ENCODE results near the gene TCFL5. TPM values are rescaled to one million over a fixed set of nuclear protein-coding genes. Genes with fewer than 3 reads are reported as not detected.

Gene TCFL5
- total and polyA plus RNA-seq, 3 experiments from 2014 or later, result 1.4 to 6.2 (median 4.6) TPM

DNA sequence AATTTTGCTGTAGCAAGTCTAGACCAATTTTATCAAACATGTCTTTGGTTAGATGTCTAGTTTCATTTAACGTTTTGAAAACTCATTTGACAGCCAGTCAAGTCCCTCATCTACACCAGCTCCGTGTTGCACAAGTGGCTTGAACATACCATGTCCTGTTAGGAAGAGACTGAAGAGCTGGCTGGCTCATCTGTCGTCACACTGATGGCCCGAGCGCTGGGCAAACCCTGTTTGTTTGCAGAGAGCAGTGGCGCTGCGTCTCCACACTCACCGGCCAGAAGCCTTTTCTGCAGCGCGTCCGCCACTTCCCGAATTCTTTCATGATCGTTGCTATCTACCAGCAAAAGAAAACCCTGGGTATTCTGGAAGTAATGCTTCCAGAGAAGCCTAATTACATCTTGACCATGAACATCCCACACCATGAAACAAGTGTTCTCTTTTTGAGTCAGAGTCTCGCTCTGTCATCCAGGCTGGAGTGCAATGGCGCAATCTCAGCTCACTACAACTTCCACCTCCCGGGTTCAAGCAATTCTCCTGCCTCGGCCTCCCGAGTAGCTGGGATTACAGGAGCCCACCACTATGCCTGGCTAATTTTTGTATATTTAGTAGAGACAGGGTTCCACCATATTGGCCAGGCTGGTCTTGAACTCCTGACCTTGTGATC lies 10.7 kb upstream of the TCFL5 start:
- H3K9me3 Mint-ChIP-seq, result no peaks in the 10 kb centered on the region
- CTCF ChIA-PET, result interaction anchor here (1.0 to 1.9 kb wide), 2 partner anchors 82 kb away, joined by 4 to 5 read pairs; no protein-coding TSS in a partner anchor

DNA sequence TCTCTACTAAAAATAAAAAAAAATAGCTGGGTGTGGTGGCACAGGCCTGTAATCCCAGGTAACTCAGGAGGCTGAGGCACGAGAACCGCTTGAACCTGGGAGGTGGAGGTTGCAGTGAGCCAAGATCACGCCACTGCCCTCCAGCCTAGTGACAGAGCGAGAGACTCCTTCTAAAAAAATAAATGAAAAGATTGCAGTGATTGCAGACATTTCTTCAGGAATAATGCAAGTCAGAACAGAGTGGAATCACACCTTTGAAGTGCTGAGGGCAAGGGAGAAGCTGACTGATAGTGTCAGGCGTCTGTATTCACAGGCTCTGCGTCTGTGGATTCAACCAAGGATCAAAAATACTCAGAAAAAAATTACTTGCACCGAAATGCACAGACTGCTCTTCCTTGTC lies 2.6 kb upstream of the TCFL5 start:
- Mint-ChIP-seq H3K4me1 (peaks cover 12 to 15% (median 13%) of the 10 kb centered on the region in 3 donors), H3K27me3 (peaks cover 0 to 2% of the 10 kb centered on the region in 2 donors), H3K27ac (peak overlapping the region in 1 of 8 donors; percentile 24), H3K36me3 (no peaks in the 10 kb centered on the region), H3K9me3 (peaks cover 0 to 2% (median 0%) of the 10 kb centered on the region in 5 donors), H3K4me3 (peak overlapping the region in 1 of 7 donors; percentile 24)
- Histone ChIP-seq H3K27me3 (ENCODE audit: insufficient read depth, low read length, poor library complexity, severe bottlenecking) (no peaks in the 10 kb centered on the region), H3K9me3 (ENCODE audit: low read length) (no peaks in the 10 kb centered on the region), H3K4me1 (ENCODE audit: insufficient read depth, low read length) (peaks cover 8% of the 10 kb centered on the region), H3K27ac (ENCODE audit: low read depth, low read length) (no peak overlapping the region), H3K36me3 (ENCODE audit: insufficient read depth, low read length) (no peaks in the 10 kb centered on the region), H3K4me3 (ENCODE audit: low read length) (no peak overlapping the region)
- CTCF ChIA-PET, result no interaction called here
- POLR2A ChIA-PET, result no interaction called here
- DNase-seq, result no peak

More for the DNA sequence above, 10.7 kb upstream of the TCFL5 start:
- peaks cover 0 to 4% of the 10 kb centered on the region in 2 donors for H3K27me3 Mint-ChIP-seq
- POLR2A ChIA-PET, result no interaction called here
- H3K4me1 Mint-ChIP-seq, result peaks cover 13 to 22% (median 17%) of the 10 kb centered on the region in 3 donors
- no peak overlapping the region for H3K4me3 Mint-ChIP-seq
- Histone ChIP-seq H3K36me3 (ENCODE audit: insufficient read depth, low read length) (no peaks in the 10 kb centered on the region), H3K4me3 (ENCODE audit: low read length) (no peak overlapping the region), H3K9me3 (ENCODE audit: low read length) (no peaks in the 10 kb centered on the region), H3K4me1 (ENCODE audit: insufficient read depth, low read length) (peaks cover 5% of the 10 kb centered on the region), H3K27me3 (ENCODE audit: insufficient read depth, low read length, poor library complexity, severe bottlenecking) (no peaks in the 10 kb centered on the region), H3K27ac (ENCODE audit: low read depth, low read length) (no peak overlapping the region)
- no peak overlapping the region for H3K27ac Mint-ChIP-seq
- no peaks in the 10 kb centered on the region for H3K36me3 Mint-ChIP-seq
- no peak for DNase-seq

DNA sequence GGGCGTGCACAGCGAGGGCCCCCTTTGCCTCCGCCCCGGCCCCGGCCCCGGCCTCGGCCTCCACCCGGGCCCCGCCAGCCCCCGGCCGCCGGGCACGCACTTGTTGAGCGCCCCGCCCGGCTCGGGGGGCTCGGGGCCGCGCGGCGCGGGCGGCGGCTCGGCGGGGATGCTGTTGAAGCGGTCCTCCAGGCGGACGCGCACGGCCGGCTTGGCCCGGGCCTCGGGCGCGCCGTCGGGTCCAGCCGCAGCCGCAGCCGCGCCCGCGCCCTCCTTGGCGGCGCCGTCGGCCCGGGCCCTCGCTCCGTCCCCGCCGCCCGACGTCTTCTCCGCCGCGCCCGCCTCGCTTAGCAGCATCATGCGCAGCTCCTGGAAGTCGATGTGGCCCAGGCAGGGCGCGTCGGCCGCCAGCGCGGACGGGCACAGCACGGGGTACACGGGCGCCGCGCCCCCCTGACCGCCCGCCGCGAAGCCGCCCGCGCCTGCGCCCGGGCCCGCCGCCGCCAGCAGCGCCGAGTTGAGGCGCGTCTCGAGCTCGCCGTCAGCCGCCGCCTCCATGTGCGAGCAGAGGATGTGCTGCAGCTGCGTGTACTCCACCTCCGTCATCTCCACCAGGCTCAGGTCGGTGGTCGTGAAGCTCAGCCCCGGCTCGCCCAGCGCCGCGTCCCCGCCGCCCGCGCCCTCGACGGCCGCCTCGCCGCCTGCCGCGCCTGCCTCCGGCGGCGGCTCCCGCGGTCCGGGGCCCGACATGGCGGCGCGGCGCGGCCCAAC lies 514 bp downstream of the TCFL5 start:
- ChIA-PET CTCF (interaction anchor here (1.2 to 2.4 kb wide), 2 partner anchors 10 to 14 kb away, joined by 4 to 9 read pairs; no protein-coding TSS in a partner anchor), POLR2A (interaction anchor here (0.6 to 1.8 kb wide), 6 partner anchors 57 to 1121 kb away, joined by 3 to 16 read pairs (median 4); partner anchors contain the start of genes MRGBP and OGFR)
- peaks cover 6 to 8% (median 7%) of the 10 kb centered on the region in 3 donors for H3K36me3 Mint-ChIP-seq
- Histone ChIP-seq H3K27ac (ENCODE audit: low read depth, low read length) (no peak overlapping the region), H3K9me3 (ENCODE audit: low read length) (no peaks in the 10 kb centered on the region), H3K36me3 (ENCODE audit: insufficient read depth, low read length) (peaks cover 3% of the 10 kb centered on the region), H3K27me3 (ENCODE audit: insufficient read depth, low read length, poor library complexity, severe bottlenecking) (no peaks in the 10 kb centered on the region), H3K4me1 (ENCODE audit: insufficient read depth, low read length) (peaks cover 8% of the 10 kb centered on the region), H3K4me3 (ENCODE audit: low read length) (no peak overlapping the region)
- peak overlapping the region in 2 of 8 donors; percentile 53 to 73 for H3K27ac Mint-ChIP-seq
- H3K27me3 Mint-ChIP-seq, result peaks cover 0 to 2% of the 10 kb centered on the region in 2 donors
- DNase-seq, result peak; percentile 38 to 74 (median 64)
- H3K4me1 Mint-ChIP-seq, result peaks cover 12 to 21% (median 19%) of the 10 kb centered on the region in 3 donors
- peak overlapping the region in 4 of 7 donors; percentile 47 to 87 (median 58) for H3K4me3 Mint-ChIP-seq
- peaks cover 0 to 2% (median 0%) of the 10 kb centered on the region in 5 donors for H3K9me3 Mint-ChIP-seq

DNA sequence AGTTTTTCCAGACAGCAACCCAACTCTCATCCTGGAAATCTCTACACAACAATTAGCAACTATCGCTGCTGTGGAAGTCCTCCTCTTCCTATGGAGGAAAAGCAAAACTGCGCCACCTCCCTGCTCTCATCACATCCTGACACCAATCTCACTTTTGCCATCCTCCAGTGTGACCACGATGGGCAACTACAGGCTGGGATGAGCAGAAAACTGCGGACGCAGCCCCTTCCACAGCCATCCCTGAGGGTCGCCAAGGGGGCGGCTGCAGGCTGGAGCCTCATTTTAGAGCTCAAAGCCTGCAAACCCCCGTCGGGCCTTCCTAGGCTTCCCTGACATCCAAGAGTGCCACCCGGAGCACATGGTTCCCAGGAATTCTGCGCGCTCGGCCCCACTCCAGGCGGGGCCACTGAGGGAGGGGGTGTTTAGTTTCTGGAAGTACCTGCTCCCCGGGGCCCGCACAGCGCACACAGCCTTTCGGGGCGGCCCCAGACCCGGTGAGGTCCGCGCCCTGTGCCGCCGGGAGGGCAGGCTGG lies 1.2 kb downstream of the TCFL5 start:
- ChIA-PET POLR2A (interaction anchor here (1.2 kb wide), 1 partner anchor 56 kb away, joined by 3 read pairs; the partner anchor contains the start of gene OGFR), CTCF (interaction anchor here (1.0 kb wide), 1 partner anchor 52 kb away, joined by 3 read pairs; no protein-coding TSS in a partner anchor)
- peak overlapping the region in 6 of 8 donors; percentile 19 to 81 (median 76) for H3K27ac Mint-ChIP-seq

DNA sequence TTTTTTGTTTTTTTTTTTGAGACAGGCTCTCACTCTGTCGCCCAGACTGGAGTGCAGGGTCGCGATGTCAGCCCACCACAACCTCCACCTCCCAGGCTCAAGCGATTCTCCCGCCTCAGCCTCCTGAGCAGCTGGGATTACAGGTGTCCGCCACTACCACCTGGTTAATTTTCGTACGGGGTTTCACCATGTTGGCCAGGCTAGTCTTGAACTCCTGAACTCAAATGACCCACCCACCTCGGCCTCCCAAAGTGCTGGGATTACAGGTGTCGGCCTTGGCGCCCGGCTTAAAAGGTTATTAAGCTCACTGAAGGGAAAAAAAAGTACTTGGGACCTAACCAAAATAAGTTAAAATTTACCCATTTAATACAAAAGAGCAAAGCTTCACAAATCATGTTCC lies 1.9 kb downstream of the TCFL5 start:
- Histone ChIP-seq H3K4me3 (ENCODE audit: low read length) (no peak overlapping the region), H3K27me3 (ENCODE audit: insufficient read depth, low read length, poor library complexity, severe bottlenecking) (no peaks in the 10 kb centered on the region), H3K4me1 (ENCODE audit: insufficient read depth, low read length) (peaks cover 8% of the 10 kb centered on the region), H3K9me3 (ENCODE audit: low read length) (no peaks in the 10 kb centered on the region), H3K36me3 (ENCODE audit: insufficient read depth, low read length) (peaks cover 3% of the 10 kb centered on the region), H3K27ac (ENCODE audit: low read depth, low read length) (no peak overlapping the region)
- Mint-ChIP-seq H3K27me3 (peaks cover 0 to 2% of the 10 kb centered on the region in 2 donors), H3K4me1 (peaks cover 12 to 21% (median 19%) of the 10 kb centered on the region in 3 donors), H3K9me3 (peaks cover 0 to 2% (median 0%) of the 10 kb centered on the region in 5 donors), H3K36me3 (peaks cover 6 to 9% (median 8%) of the 10 kb centered on the region in 3 donors), H3K4me3 (peak overlapping the region; percentile 53 to 88 (median 76)), H3K27ac (peak overlapping the region in 4 of 8 donors; percentile 74 to 81 (median 77))
- CTCF ChIA-PET, result interaction anchor here (1.0 kb wide), 1 partner anchor 51 kb away, joined by 3 read pairs; no protein-coding TSS in a partner anchor
- POLR2A ChIA-PET, result no interaction called here
- DNase-seq, result no peak

More for the DNA sequence above, 1.2 kb downstream of the TCFL5 start:
- Histone ChIP-seq H3K36me3 (ENCODE audit: insufficient read depth, low read length) (peaks cover 3% of the 10 kb centered on the region), H3K27ac (ENCODE audit: low read depth, low read length) (no peak overlapping the region), H3K4me1 (ENCODE audit: insufficient read depth, low read length) (peaks cover 8% of the 10 kb centered on the region), H3K4me3 (ENCODE audit: low read length) (no peak overlapping the region), H3K9me3 (ENCODE audit: low read length) (no peaks in the 10 kb centered on the region), H3K27me3 (ENCODE audit: insufficient read depth, low read length, poor library complexity, severe bottlenecking) (no peaks in the 10 kb centered on the region)
- H3K36me3 Mint-ChIP-seq, result peaks cover 6 to 8% (median 7%) of the 10 kb centered on the region in 3 donors
- peaks cover 12 to 21% (median 19%) of the 10 kb centered on the region in 3 donors for H3K4me1 Mint-ChIP-seq
- H3K27me3 Mint-ChIP-seq, result peaks cover 0 to 2% of the 10 kb centered on the region in 2 donors
- peaks cover 0 to 2% (median 0%) of the 10 kb centered on the region in 5 donors for H3K9me3 Mint-ChIP-seq
- peak overlapping the region; percentile 72 to 88 (median 76) for H3K4me3 Mint-ChIP-seq
- DNase-seq, result no peak

DNA sequence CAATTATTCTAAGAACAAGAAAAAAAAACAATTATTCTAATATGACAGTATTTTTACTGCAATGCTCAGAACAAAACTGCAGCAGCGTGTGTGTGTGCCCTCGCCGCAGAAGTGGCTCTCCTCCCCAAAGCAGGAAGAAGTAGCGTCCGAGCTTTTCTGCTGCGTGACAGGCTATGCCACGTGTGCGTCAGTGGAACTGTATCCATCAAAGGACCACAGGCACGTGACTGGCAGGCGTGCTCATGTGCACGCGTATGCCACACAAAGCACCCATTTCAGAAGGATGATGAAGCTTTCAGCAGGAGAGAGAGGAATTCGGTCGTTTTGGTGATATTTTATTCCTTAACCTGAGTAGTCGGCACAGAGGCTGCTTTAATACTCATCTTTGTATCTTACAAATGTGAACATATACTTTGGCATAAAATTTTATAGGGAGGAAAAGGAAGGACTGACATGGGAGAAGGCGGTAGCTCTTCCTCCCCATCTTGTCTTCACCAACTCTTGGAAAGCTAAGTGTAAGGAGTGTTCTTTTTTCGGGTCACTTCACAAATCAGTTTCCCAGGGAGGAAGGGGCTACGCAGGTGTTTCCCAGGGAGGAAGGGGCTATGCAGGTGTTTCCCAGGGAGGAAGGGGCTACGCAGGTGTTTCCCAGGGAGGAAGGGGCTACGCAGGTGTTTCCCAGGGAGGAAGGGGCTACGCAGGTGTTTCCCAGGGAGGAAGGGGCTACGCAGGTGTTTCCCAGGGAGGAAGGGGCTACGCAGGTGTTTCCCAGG lies 3.4 kb downstream of the TCFL5 start:
- POLR2A ChIA-PET, result no interaction called here
- Histone ChIP-seq H3K4me3 (ENCODE audit: low read length) (no peak overlapping the region), H3K27ac (ENCODE audit: low read depth, low read length) (no peak overlapping the region), H3K4me1 (ENCODE audit: insufficient read depth, low read length) (peaks cover 8% of the 10 kb centered on the region), H3K9me3 (ENCODE audit: low read length) (no peaks in the 10 kb centered on the region), H3K36me3 (ENCODE audit: insufficient read depth, low read length) (peaks cover 3% of the 10 kb centered on the region), H3K27me3 (ENCODE audit: insufficient read depth, low read length, poor library complexity, severe bottlenecking) (no peaks in the 10 kb centered on the region)
- peaks cover 0 to 2% (median 0%) of the 10 kb centered on the region in 5 donors for H3K9me3 Mint-ChIP-seq
- H3K4me3 Mint-ChIP-seq, result peak overlapping the region in 2 of 7 donors; percentile 48 to 50
- H3K4me1 Mint-ChIP-seq, result peaks cover 12 to 21% (median 19%) of the 10 kb centered on the region in 3 donors
- H3K36me3 Mint-ChIP-seq, result peaks cover 11 to 20% (median 13%) of the 10 kb centered on the region in 3 donors
- peak overlapping the region in 3 of 8 donors; percentile 19 to 57 (median 19) for H3K27ac Mint-ChIP-seq
- CTCF ChIA-PET, result interaction anchor here (0.9 kb wide), 1 partner anchor 100 kb away, joined by 3 read pairs; no protein-coding TSS in a partner anchor
- no peak for DNase-seq
- H3K27me3 Mint-ChIP-seq, result peaks cover 0 to 2% of the 10 kb centered on the region in 2 donors

DNA sequence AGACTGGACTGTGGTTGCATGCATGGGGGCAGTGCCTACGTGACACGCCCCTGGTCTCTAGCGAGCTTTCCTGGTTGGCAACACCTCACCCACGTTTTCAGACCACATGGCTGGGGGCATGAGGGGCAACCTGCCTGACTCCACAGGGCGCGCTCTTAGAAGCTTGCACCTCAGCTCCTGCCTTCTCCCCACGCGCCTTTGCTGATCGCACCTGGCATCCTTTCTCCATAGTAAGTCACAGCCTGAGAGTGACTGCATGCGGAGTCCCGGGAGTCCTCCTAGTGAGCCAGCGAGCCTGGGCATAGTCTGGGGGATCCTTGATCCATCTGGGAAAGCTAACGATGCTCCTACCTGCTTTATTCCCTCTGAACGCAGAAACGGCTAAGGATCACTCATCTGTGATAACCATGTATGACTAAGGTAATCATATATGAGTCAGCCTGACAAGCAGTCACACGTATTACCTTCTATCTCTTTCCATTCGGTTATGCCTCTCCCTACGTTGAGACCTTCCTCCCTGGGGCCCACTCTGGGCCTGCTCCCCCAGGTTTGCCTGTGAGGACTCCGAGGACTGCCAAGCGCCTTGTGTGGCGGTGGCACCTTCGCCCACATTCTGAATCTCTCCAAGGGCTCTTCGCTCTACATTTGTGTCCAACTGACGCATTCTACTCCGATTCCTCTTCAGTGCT lies 4.5 kb downstream of the TCFL5 start:
- CTCF ChIA-PET, result no interaction called here
- peaks cover 0 to 2% (median 0%) of the 10 kb centered on the region in 5 donors for H3K9me3 Mint-ChIP-seq

More for the DNA sequence above, 4.5 kb downstream of the TCFL5 start:
- Histone ChIP-seq H3K36me3 (ENCODE audit: insufficient read depth, low read length) (peaks cover 3% of the 10 kb centered on the region), H3K4me1 (ENCODE audit: insufficient read depth, low read length) (peaks cover 8% of the 10 kb centered on the region), H3K4me3 (ENCODE audit: low read length) (no peak overlapping the region), H3K27ac (ENCODE audit: low read depth, low read length) (no peak overlapping the region), H3K27me3 (ENCODE audit: insufficient read depth, low read length, poor library complexity, severe bottlenecking) (no peaks in the 10 kb centered on the region), H3K9me3 (ENCODE audit: low read length) (no peaks in the 10 kb centered on the region)
- Mint-ChIP-seq H3K4me3 (no peak overlapping the region), H3K27me3 (peaks cover 0 to 2% of the 10 kb centered on the region in 2 donors), H3K4me1 (peaks cover 6 to 21% (median 18%) of the 10 kb centered on the region in 3 donors), H3K27ac (peak overlapping the region in 3 of 8 donors; percentile 14 to 92 (median 35)), H3K36me3 (peaks cover 15 to 28% (median 17%) of the 10 kb centered on the region in 3 donors)
- POLR2A ChIA-PET, result no interaction called here
- DNase-seq, result no peak

All from CD8-positive, alpha-beta memory T cell (primary cell).